PC-3 (cell line): ENCODE measurements around the gene TRIM66. TPM values are rescaled to one million over a fixed set of nuclear protein-coding genes. Genes with fewer than 3 reads are reported as not detected.

ENCODE experiments used
- ATAC-seq: fragments of 200-7000 bp; cut with Tn5 transposase; 2 replicates; pipeline ENCODE4 v1.9.1; 2020; ENCODE audit warnings: mild to moderate bottlenecking, moderate library complexity
- BruUV-seq: library from RNA; stranded (reverse); fragments of 400-500 nt; replicated peaks from 2 replicates; lab custom pipeline; 2021; lab: Mats Ljungman, UMichigan
- CTCF ChIA-PET: fragments of 300-600 bp; sonication (Branson Sonifier 250); formaldehyde crosslinking; loops from one replicate; lab custom pipeline; 2022; ENCODE audit warnings: antibody characterized with exemption; lab: Charles Lee
- POLR2A ChIA-PET: fragments of 300-600 bp; sonication (Branson Sonifier 250); formaldehyde crosslinking; loops from one replicate; lab custom pipeline; 2022; ENCODE audit warnings: antibody characterized with exemption; ENCODE audit not compliant: unreplicated experiment; lab: Charles Lee
- DNase-seq: peaks from one replicate; pipeline ENCODE4 v3.0.0-alpha.2; 2015
- H2AFZ ChIP-seq: fragments of 300-600 bp; sonication (generic); 2 replicates; pipeline ENCODE4 v1.6.0; 2016; ENCODE audit warnings: antibody characterized with exemption, low read length
- H3F3A ChIP-seq: fragments of 300-600 bp; sonication (generic); one replicate; pipeline ENCODE4 v1.6.0; 2017; ENCODE audit warnings: antibody characterized with exemption, low read length, control low read depth, mild to moderate bottlenecking; ENCODE audit not compliant: unreplicated experiment
- H3K27ac ChIP-seq: fragments of 300-600 bp; sonication (generic); 2 replicates; pipeline ENCODE4 v1.5.1; 2016; ENCODE audit warnings: mild to moderate bottlenecking, low read length
- H3K27me3 ChIP-seq: fragments of 300-600 bp; sonication (generic); 2 replicates; pipeline ENCODE4 v1.6.1; 2016; ENCODE audit warnings: low read length, mixed read lengths
- H3K36me3 ChIP-seq: fragments of 300-600 bp; sonication (generic); 2 replicates; pipeline ENCODE4 v1.6.1; 2016; ENCODE audit warnings: low read depth, mixed run types, low read length, mixed read lengths
- H3K4me1 ChIP-seq: fragments of 300-600 bp; sonication (generic); 2 replicates; pipeline ENCODE4 v1.5.1; 2016; ENCODE audit warnings: low read length; ENCODE audit not compliant: insufficient read depth
- H3K4me2 ChIP-seq: fragments of 300-600 bp; sonication (generic); 2 replicates; pipeline ENCODE4 v1.6.0; 2016; ENCODE audit warnings: low read length
- H3K4me3 ChIP-seq: fragments of 300-600 bp; sonication (generic); 2 replicates; pipeline ENCODE4 v1.5.1; 2016; ENCODE audit warnings: mild to moderate bottlenecking, low read length, mixed read lengths
- H3K79me2 ChIP-seq: fragments of 300-600 bp; sonication (generic); 2 replicates; pipeline ENCODE4 v1.6.1; 2017; ENCODE audit warnings: low read length, mixed read lengths
- H3K9ac ChIP-seq: fragments of 300-600 bp; sonication (generic); 2 replicates; pipeline ENCODE4 v1.6.0; 2016; ENCODE audit warnings: mild to moderate bottlenecking, low read length
- H3K9me2 ChIP-seq: fragments of 300-600 bp; sonication (generic); replicated peaks from 2 replicates; pipeline ENCODE4 v1.6.1; 2016; ENCODE audit warnings: mixed run types, low read length, mixed read lengths
- H3K9me3 ChIP-seq: fragments of 300-600 bp; sonication (generic); 2 replicates; pipeline ENCODE4 v1.6.1; 2016; ENCODE audit warnings: low read length, mixed read lengths
- H4K20me1 ChIP-seq: fragments of 300-600 bp; sonication (generic); 2 replicates; pipeline ENCODE4 v1.6.1; 2016; ENCODE audit warnings: low read length, mixed read lengths
- CTCF ChIP-seq: fragments of 300-600 bp; sonication (generic); conservative IDR thresholded peaks from 2 replicates; pipeline ENCODE4 v1.5.1; 2017; ENCODE audit warnings: antibody characterized with exemption, low read depth, mild to moderate bottlenecking, low read length
- EZH2 ChIP-seq: fragments of 300-600 bp; sonication (generic); IDR thresholded peaks from one replicate; pipeline ENCODE4 v1.6.1; 2017; ENCODE audit warnings: antibody characterized with exemption, mild to moderate bottlenecking, low read length; ENCODE audit not compliant: unreplicated experiment
- EZH2phosphoT487 ChIP-seq: fragments of 300-600 bp; sonication (generic); IDR thresholded peaks from 2 replicates; pipeline ENCODE4 v1.6.1; 2018; ENCODE audit warnings: mild to moderate bottlenecking, antibody characterized with exemption, low read length, borderline replicate concordance
- intact Hi-C: fragments of 100-400 bp; cut with micrococcal nuclease; formaldehyde crosslinking; loops from 2 replicates; pipeline ENCODE4 v1.9.0; 2023
- total RNA-seq: library from RNA; depleted of rRNA; stranded (reverse); fragments of >200 nt; gene quantifications from 2 replicates; pipeline ENCODE4 v1.2.3, GENCODE V29; 2014

The TRIM66 gene
- total RNA-seq, 1 experiment from 2014 or later: 5.5 TPM

- ATAC-seq (peak; percentile 15), DNase-seq (peak; percentile 73)
- intact Hi-C loops: loop anchor here (2.0 kb wide), 2 partner anchors 27 to 29 kb away; no protein-coding TSS in a partner anchor
- CTCF ChIA-PET: interaction anchor here (0.5 to 2.4 kb wide), 2 partner anchors 50 to 338 kb away, joined by 3 to 9 read pairs; no protein-coding TSS in a partner anchor
- Histone ChIP-seq H3K27ac (peak overlapping the region; percentile 98), H3K9ac (peak overlapping the region; percentile 73), H3K27me3 (no peaks in the 10 kb centered on the region), H3K9me3 (no peaks in the 10 kb centered on the region), H3K9me2 (no peaks in the 10 kb centered on the region), H4K20me1 (no peaks in the 10 kb centered on the region), H2AFZ (peak overlapping the region; percentile 80), H3K4me2 (peak overlapping the region; percentile 78), H3K4me3 (peak overlapping the region; percentile 50), H3K36me3 (no peaks in the 10 kb centered on the region), H3K4me1 (peaks cover 62% of the 10 kb centered on the region), H3K79me2 (0 out of 2 replicates have a peak, but pooled peaks cover 5% of the 10 kb centered on the region), H3F3A (peaks cover 14% of the 10 kb centered on the region)
- TSS peak; percentile 30 for BruUV-seq
- no peak for TF ChIP-seq CTCF
- TF ChIP-seq EZH2: no peak
- TF ChIP-seq EZH2phosphoT487: no peak
- POLR2A ChIA-PET: no interaction called here
Observed at GRCh38 chr11:8717876-8718753, 35.6 kb upstream of the TRIM66 start.

GRCh38 chr11:8717544-8717875 lies 35.0 kb upstream of the TRIM66 start:
- DNase-seq (no peak), ATAC-seq (peak; percentile 2; the same call in 1 of the 2 replicates)
- H3K4me2 ChIP-seq: peak overlapping the region; percentile 78
- CTCF ChIA-PET: interaction anchor here (0.5 kb wide), 1 partner anchor 338 kb away, joined by 3 read pairs; no protein-coding TSS in a partner anchor
- intact Hi-C loops: no loop called here
- 0 out of 2 replicates have a peak, but pooled peaks cover 5% of the 10 kb centered on the region for H3K79me2 ChIP-seq
- H3F3A ChIP-seq: peaks cover 14% of the 10 kb centered on the region
- H3K9me3 ChIP-seq: no peaks in the 10 kb centered on the region
- peak overlapping the region; percentile 27; the same call in 1 of the 2 replicates for H3K4me3 ChIP-seq
- H2AFZ ChIP-seq: peak overlapping the region; percentile 80
- peak overlapping the region; percentile 98 for H3K27ac ChIP-seq
- POLR2A ChIA-PET: no interaction called here
- no TSS peak for BruUV-seq
- no peaks in the 10 kb centered on the region for H4K20me1 ChIP-seq
- H3K4me1 ChIP-seq: peaks cover 58% of the 10 kb centered on the region
- no peak for TF ChIP-seq EZH2
- TF ChIP-seq CTCF: no peak
- no peak for TF ChIP-seq EZH2phosphoT487
- H3K27me3 ChIP-seq: no peaks in the 10 kb centered on the region
- H3K9ac ChIP-seq: peak overlapping the region; percentile 54
- H3K9me2 ChIP-seq: no peaks in the 10 kb centered on the region
- no peaks in the 10 kb centered on the region for H3K36me3 ChIP-seq

GRCh38 chr11:8715501-8715900 lies 33.0 kb upstream of the TRIM66 start:
- Histone ChIP-seq H3K27ac (no peak overlapping the region), H3K9ac (no peak overlapping the region), H3K4me1 (peaks cover 38% of the 10 kb centered on the region), H3K27me3 (no peaks in the 10 kb centered on the region), H3F3A (peaks cover 10% of the 10 kb centered on the region), H3K4me2 (no peak overlapping the region), H2AFZ (no peak overlapping the region), H3K79me2 (0 out of 2 replicates have a peak, but pooled peaks cover 5% of the 10 kb centered on the region), H3K9me2 (no peaks in the 10 kb centered on the region), H3K36me3 (no peaks in the 10 kb centered on the region), H3K9me3 (no peaks in the 10 kb centered on the region), H3K4me3 (no peak overlapping the region), H4K20me1 (no peaks in the 10 kb centered on the region)
- TF ChIP-seq EZH2phosphoT487: no peak
- no TSS peak for BruUV-seq
- ATAC-seq (no peak), DNase-seq (no peak)
- intact Hi-C loops: no loop called here
- ChIA-PET CTCF (no interaction called here), POLR2A (no interaction called here)
